Sigmoid colon (tissue), 4 donors: ENCODE measurements around the gene SLC22A6.

Experiments
- EP300 ChIP-seq, 4 donors: sonication (generic); formaldehyde crosslinking; IDR thresholded peaks; one replicate each; pipeline ENCODE4 v1.6.1; 2017; ENCODE audit warnings: antibody characterized with exemption in 4 of 4
- POLR2A ChIP-seq, 2 donors: fragments of 450-650 bp; IDR thresholded peaks; one replicate each; pipeline ENCODE4 v1.6.1; 2016; ENCODE audit warnings: antibody characterized with exemption in 2 of 2, mild to moderate bottlenecking in 2 of 2, moderate library complexity in 2 of 2
- POLR2AphosphoS5 ChIP-seq, 4 donors: sonication (generic); formaldehyde crosslinking; IDR thresholded peaks; one replicate each; pipeline ENCODE4 v1.6.1; 2017; ENCODE audit warnings: antibody characterized with exemption in 4 of 4
- TF ChIP-seq, protein P1 (sequence below), 4 experiments: fragments of 450-650 bp in 3 of 4; fragments of 200-600 bp in 1 of 4; IDR thresholded peaks; one replicate each; pipeline ENCODE4 v1.5.1; 2016 to 2019; ENCODE audit warnings: antibody characterized with exemption in 4 of 4, mild to moderate bottlenecking in 3 of 4, moderate library complexity in 2 of 4

DNA sequence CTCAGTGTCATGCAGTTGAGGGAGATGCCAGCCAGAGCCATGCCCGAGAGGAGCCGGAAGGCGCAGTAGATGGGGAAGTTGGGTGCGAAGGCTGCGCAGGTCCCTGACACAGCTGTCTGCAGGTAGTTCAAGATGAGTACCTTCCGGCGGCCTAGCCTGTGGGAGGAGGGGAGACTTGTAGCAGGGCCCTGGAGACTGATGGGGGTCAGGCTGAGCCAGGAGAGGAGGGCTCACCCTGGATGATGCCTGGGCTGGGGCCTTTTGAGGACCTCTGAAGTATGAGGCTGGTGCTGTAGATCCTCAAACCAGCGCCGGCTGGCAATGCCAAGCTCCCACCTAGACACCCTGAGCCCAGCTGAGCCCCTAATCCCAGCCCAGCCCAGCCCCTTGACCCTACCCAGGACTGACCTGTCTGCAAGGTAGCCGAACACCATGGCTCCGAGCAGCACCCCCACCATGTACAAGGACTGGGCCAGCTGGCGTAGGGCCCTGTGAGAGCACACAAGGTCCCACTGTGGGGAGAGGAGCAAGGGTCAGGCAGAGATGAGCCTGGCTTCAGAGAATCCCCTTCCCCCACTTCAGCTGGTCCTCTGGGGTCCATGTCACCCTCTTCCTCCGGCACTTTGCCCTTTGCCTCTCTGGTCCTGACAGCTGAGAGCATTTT lies 1.1 kb downstream of the SLC22A6 start:
- TF ChIP-seq, protein P1, sequence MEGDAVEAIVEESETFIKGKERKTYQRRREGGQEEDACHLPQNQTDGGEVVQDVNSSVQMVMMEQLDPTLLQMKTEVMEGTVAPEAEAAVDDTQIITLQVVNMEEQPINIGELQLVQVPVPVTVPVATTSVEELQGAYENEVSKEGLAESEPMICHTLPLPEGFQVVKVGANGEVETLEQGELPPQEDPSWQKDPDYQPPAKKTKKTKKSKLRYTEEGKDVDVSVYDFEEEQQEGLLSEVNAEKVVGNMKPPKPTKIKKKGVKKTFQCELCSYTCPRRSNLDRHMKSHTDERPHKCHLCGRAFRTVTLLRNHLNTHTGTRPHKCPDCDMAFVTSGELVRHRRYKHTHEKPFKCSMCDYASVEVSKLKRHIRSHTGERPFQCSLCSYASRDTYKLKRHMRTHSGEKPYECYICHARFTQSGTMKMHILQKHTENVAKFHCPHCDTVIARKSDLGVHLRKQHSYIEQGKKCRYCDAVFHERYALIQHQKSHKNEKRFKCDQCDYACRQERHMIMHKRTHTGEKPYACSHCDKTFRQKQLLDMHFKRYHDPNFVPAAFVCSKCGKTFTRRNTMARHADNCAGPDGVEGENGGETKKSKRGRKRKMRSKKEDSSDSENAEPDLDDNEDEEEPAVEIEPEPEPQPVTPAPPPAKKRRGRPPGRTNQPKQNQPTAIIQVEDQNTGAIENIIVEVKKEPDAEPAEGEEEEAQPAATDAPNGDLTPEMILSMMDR (IDR thresholded peaks at IDR 0.05): no peak
- no peak for TF ChIP-seq EP300 (IDR thresholded peaks at IDR 0.05)
- no peak for TF ChIP-seq POLR2A (IDR thresholded peaks at IDR 0.05)
- no peak for TF ChIP-seq POLR2AphosphoS5 (IDR thresholded peaks at IDR 0.05)
